HG03558 (cell line): Measurements from ENCODE around the gene EMC9.

Source experiments
- ATAC-seq: cut with Tn5 transposase; IDR thresholded peaks from one replicate; pipeline ENCODE4 v1.9.1; 2021; ENCODE audit warnings: moderate number of reproducible peaks; ENCODE audit not compliant: unreplicated experiment; ENCODE audit errors: extremely low read depth

Gene EMC9

GRCh38 chr14:24141097-24141880 is at the start of gene EMC9:
TSS of gene EMC9 (minus strand) at chr14:24141591. CDS start at chr14:24141304, 287 bp downstream.
- peak; percentile 64 for ATAC-seq

DNA sequence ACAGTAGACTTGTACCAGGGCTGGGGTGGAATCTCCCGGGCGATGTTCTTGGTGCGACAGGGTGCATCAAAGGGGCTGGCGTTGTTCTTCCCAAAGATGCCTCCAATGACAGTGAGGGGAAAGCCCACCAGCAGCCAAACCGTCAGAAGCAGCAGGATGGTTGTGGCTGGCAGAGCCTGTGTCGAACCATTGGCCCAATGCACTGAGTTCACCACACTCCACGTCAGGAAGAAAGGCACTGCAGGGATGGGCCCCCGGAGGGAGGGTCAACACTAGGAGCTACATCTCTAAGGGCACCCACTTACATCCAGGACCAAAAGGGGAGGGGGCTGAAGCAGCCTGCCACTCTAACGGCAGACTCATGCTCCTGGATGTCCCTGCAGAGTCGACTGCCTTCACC is 49.0 kb upstream of the EMC9 start:
- no peak for ATAC-seq

DNA sequence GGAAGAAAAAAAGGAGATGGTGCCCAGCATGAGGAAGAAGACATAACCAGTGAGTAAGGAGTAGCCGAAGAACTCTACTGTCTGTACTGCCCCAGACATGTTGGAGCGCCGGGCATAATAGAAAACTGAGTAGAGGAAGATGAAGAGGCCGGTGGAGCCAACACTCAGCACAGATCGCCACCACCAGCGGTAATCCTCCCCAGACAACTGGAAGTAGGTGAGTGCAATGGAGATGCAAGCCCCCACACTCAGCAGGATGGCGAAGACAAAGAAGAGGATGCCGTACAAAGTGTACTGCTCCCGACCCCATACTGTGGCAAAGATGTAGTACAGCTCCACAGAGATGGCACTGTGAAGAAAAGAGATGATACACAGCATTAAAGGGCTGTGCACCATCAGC is 48.1 kb upstream of the EMC9 start:
- no peak for ATAC-seq

GRCh38 chr14:24189059-24189375 is 47.6 kb upstream of the EMC9 start:
- no peak for ATAC-seq

DNA sequence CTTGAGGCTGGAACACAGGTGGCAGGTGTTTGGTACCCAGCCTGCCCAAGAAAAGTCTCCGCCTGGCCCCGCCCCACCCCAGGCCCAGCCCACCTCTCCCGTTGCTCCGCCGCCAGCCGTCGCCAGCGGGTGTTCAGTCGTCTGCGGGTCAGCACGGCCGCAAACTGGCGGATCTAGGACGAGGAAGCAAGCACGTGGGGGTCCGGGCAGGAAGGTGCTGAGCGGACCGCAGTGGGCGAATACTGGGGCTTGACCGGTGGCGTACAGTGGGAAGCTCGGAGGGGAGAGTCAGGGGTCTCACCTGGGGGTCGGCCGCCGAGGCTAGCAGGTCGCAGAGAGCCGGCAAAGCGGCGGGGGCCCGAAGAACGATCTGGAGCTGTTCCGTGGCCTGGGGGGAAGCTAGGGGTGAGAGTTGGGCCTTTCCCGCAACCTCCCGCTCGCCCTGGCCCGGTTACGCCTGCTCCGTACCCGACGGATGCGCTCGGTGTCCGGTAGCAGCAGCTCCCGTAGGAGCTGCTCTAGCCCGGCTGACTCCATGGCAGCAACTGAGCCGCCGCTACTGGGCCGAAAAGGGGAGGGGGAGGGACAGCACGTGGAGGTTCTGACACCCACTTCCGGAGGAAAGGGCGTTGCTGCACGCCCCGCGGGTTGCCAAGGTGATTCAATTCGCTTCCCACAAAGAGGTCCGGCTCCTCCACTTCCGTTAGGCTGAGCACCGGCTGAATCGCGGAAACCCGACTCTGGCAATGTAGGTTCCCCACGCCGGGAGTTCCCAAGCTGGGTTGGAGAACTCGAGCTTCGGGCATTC is 47.1 kb upstream of the EMC9 start, which contains the start of gene IPO4:
Gene IPO4 (minus strand): TSS at position 566 of the 808 bp plus-strand sequence. CDS start 29 bp downstream, at position 537.
- ATAC-seq = peak; percentile 60

GRCh38 chr14:24187539-24187915 is 46.1 kb upstream of the EMC9 start:
- ATAC-seq = no peak

- no peak for ATAC-seq
These were observed 45.6 kb upstream of the EMC9 start for GRCh38 chr14:24186831-24187538.

DNA sequence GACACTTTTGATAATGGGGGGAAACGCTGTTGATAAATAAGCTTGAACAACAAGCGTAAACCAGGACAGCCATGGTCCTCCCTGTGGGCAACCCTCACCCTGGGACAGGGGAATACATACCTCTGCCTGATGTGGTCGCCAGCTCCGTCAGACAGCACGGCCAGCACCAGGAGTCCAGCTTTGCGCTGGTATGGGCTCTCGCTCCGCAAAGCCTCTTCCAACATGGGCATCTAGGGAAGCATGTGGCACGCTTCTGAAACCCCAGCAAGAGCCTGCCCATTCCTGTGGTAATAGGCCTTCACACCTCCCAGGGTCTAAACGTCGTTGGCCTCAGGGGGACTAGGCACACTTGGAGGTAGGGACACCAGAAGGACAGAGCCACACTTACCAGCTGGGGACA is 44.4 kb upstream of the EMC9 start:
- no peak for ATAC-seq

- no peak for ATAC-seq
These were observed 43.6 kb upstream of the EMC9 start for GRCh38 chr14:24185026-24185425.

DNA sequence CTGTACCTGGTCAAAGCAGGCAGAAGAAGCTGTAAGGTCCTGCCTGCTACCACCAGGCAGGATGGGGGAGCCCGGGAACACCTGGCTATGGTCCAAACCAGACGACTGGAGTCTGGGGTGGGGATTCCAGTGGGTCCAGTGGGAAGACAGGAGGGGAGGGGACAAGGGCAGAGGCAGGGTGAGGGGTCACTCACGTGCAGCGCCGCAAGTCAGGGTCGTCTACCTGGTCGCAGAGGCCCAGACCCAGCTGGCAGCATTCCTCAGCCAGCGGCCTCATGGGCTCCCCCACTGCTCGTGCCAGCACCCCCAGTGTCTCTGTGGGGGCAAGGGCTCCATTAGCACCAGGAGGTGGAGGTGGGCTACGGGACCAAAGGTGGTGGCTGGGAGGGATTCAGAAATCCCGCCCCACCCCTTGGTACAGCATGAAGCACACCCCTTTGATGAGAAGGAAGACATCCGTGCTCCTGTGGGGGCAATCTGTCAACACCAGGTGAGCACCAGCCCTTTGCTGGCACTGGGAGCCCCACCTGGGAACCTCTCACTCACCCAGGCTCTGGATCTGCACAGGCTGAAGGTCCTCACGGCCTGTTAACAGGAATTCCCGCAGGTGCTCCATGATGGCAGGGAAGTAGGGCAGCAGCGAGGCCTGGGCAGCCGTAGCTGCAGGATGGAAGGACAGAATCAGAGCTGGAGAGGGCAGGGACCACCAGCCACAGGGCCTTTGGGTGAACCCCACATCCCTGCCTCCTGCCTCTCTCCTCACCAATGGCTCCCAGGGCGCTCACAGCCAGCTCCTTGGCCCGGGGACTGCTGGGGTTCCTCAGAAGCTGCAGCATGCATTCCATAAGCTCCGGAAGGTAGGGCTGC is 42.9 kb upstream of the EMC9 start:
- ATAC-seq = no peak

- no peak for ATAC-seq
These were observed 41.7 kb upstream of the EMC9 start for GRCh38 chr14:24183014-24183481.

DNA sequence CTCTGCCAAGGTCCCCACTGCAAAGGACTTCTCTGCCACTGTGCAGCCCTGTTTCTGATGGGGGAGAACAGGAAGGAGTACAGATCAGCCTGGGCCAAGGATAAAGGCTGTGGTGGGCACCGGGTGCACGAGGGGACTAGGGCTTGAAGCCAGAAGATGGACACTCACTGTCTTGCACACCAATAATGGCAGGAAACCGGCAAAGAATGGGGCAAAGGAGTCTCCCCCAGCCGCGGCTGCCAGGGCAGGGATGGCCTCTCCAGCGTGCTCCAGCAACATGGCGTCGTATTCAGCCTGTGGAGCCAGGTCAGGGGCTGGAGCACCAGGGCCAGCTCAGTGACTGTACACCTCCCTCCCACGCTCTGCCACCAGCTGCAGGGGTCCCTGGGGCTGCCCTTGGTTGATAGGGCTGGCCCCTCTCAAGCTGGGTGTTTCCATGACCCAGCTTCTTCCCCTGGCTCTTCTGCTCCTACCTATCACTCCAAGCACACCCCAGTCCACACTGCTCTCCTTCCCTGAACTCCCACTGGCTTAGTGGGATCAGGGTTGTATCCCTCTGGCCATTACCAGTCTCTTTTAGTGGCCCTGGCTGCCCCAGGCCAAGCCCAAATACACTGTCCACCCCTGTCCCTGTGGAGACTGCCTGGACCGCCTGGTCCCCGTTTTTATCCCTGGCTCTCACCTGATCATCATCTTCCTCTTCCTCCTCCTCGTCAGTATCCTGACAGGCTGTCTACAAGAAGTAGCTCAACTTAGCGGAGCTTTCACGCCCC is 40.9 kb upstream of the EMC9 start:
- ATAC-seq = no peak

DNA sequence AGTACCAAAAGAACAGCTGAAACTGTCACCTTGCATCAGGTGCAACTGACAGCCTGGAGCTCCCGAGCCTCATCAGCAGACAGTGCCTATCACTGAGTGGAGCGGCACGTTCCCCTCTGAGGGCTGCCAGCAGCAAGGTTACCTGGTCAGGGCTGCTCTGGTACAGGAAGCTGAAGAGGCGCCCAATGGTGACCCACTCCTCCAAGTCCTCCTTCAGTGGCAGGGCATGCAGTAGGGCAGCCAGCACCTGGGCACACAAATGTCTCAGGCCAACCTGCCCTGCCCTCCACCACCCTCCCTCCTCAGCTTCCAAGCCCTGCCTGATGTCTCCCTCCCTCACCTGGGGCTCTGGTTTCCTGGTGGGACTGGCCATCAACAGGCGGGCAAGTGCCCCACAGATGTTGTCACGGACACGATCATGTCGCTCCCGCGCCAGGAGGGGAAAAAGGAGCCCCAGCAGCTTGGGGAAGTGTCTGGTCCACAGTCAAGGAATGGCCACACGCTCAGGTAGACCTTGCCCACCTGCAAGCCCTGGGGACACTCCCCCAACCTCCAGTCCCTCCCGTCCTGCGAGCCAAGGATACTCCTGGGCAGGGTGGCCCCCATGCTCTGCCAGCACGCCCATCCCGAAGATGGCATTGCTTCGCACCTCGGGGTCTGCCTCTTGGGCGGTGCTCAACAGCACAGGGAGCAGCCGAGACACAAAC is 40.1 kb upstream of the EMC9 start:
- ATAC-seq = no peak

- no peak for ATAC-seq
These were observed 38.8 kb upstream of the EMC9 start for GRCh38 chr14:24179961-24180796.

DNA sequence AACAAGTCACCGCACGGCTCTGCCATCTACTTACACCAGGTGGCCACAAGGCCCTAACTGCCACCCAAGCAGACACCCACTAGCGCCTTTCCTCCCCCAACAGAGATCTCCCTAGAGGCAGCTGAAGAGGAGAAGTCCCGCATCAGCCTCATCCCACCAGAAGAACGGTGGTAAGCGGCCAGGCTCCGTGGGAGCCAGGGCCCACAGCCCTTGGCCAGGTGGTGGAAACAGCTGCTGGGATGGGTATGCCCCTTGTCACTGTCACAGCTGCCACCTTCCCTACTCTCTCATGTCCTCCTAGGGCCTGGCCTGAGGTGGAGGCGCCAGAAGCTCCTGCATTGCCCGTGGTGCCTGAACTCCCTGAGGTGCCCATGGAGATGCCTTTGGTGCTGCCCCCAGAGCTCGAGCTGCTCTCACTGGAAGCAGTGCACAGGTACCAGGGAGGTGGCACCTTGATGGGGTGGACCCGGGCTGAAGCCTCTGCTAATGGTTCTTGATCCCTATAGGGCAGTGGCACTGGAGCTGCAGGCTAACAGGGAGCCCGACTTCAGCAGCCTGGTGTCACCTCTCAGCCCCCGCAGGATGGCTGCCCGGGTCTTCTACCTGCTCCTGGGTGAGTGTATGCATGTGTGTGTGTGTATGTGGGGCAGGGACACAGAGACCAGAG is 38.0 kb upstream of the EMC9 start:
- ATAC-seq = no peak

DNA sequence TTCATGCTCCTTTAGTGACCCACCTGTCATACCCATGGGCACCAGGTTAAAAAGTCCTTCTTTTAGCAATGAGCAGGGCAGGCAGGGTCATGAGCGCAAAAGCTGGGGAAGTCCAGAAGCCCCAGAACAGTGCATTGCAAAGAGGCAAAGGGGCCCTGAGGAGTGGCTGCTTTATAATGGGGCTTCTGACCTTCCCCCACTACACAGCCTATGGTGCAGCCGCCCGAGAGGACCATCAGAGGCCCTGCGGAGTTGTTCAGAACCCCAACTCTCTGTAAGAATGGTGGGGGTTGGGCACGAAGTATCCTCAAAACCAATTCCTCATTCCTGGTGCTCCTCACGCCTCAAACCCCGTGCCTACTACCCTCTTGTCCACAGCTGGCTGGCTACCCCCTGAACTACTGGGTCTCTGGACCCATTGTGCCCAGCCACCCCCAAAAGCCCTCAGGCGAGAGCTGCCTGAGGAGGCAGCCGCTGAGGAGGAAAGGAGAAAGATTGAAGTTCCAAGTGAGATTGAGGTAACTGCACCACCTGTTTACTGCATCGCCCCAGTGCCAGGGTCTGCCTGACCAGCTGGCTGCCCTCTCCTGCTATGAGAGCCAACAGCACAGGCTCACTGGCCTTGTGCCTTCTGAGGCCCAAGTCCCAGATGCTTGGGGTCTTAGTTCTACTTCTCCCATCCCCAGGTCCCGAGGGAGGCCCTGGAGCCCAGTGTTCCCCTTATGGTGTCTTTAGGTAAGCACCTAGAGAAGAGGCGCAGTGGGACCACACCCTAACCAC is 37.2 kb upstream of the EMC9 start:
- ATAC-seq = no peak
